Natural killer cell (primary cell): ENCODE data around the gene UBE2D2. TPM values are rescaled to one million over a fixed set of nuclear protein-coding genes. Genes with fewer than 3 reads are reported as not detected.

Experiments used
- ATAC-seq, 3 donors: fragments of 150-1000 bp in 2 of 3; fragments of 200-7000 bp in 1 of 3; cut with Tn5 transposase; 1 replicate in 1 of 3; 2 replicates in 2 of 3; pipeline ENCODE4 v1.10.0; 2021; ENCODE audit warnings: mild to moderate bottlenecking in 2 of 3, moderate library complexity in 2 of 3
- DNase-seq, 2 donors: peaks; one replicate each; pipeline versions ENCODE4 v3.0.0 to v3.0.0-alpha.2; 2013 to 2021; ENCODE audit warnings: mixed read lengths in 1 of 2
- H3K27ac ChIP-seq: one replicate; pipeline ENCODE4 v1.5.1; 2013; ENCODE audit warnings: mild to moderate bottlenecking, low read length
- H3K27me3 ChIP-seq: one replicate; pipeline ENCODE4 v1.6.1; 2013; ENCODE audit warnings: low read length; ENCODE audit not compliant: control insufficient read depth, insufficient read depth
- H3K36me3 ChIP-seq: one replicate; pipeline ENCODE4 v1.6.1; 2013; ENCODE audit warnings: low read length; ENCODE audit not compliant: control insufficient read depth, insufficient read depth
- H3K4me1 ChIP-seq: one replicate; pipeline ENCODE4 v1.6.1; 2013; ENCODE audit warnings: low read length; ENCODE audit not compliant: control insufficient read depth, insufficient read depth
- H3K4me3 ChIP-seq: one replicate; pipeline ENCODE4 v1.5.1; 2013; ENCODE audit warnings: low read length
- H3K9me3 ChIP-seq: one replicate; pipeline ENCODE4 v1.6.1; 2013; ENCODE audit warnings: low read length; ENCODE audit not compliant: control insufficient read depth, insufficient read depth
- H3K27ac Mint-ChIP-seq, 2 donors: one replicate each; pipeline ENCODE4 v1.8.0; 2022; ENCODE audit warnings: mild to moderate bottlenecking in 2 of 2, mixed read lengths in 2 of 2, moderate library complexity in 1 of 2
- H3K27me3 Mint-ChIP-seq, 2 donors: one replicate each; pipeline ENCODE4 v1.8.0; 2022; ENCODE audit warnings: low read depth in 2 of 2, mixed read lengths in 2 of 2
- H3K36me3 Mint-ChIP-seq: one replicate; pipeline ENCODE4 v1.8.0; 2022; ENCODE audit warnings: mixed read lengths
- H3K4me1 Mint-ChIP-seq, 2 donors: one replicate each; pipeline ENCODE4 v1.8.0; 2022; ENCODE audit warnings: mixed read lengths in 2 of 2
- H3K4me3 Mint-ChIP-seq: one replicate; pipeline ENCODE4 v1.8.0; 2022; ENCODE audit warnings: mild to moderate bottlenecking, moderate library complexity, mixed read lengths
- H3K9me3 Mint-ChIP-seq, 2 donors: one replicate each; pipeline ENCODE4 v1.8.0; 2022; ENCODE audit warnings: mixed read lengths in 2 of 2
- CTCF ChIP-seq: fragments of 200-600 bp; IDR thresholded peaks from one replicate; pipeline ENCODE4 v1.8.0; 2022; ENCODE audit warnings: antibody characterized with exemption
- WGBS: methylation state at CpG from one replicate; pipeline ENCODE4 v1.1.7; 2013; ENCODE audit warnings: missing lambda C conversion rate; ENCODE audit not compliant: insufficient coverage; 5-methylcytosine and 5-hydroxymethylcytosine counted together
- intact Hi-C: fragments of 100-400 bp; cut with micrococcal nuclease; formaldehyde crosslinking; loops from one replicate; pipeline ENCODE4 v1.14.2; 2022
- total RNA-seq, 4 donors: library from RNA; stranded (reverse); fragments of 120-200 nt in 1 of 4; gene quantifications; one replicate each; pipeline versions ENCODE4 v1.2.3 to v1.2.4, GENCODE V29; 2013 to 2022

Gene UBE2D2
- total RNA-seq, 3 donors from 2014 or later (not counting 1 experiment from before 2014, with no cell fraction given): 127 to 139 (median 131) TPM

GRCh38 chr5:139676406-139676805 lies 115.3 kb downstream of the UBE2D2 start:
- peaks cover 46 to 85% of the 10 kb centered on the region in 2 donors for H3K4me1 Mint-ChIP-seq
- Histone ChIP-seq H3K4me3 (no peak overlapping the region), H3K27ac (no peak overlapping the region), H3K36me3 (peaks cover 15% of the 10 kb centered on the region), H3K27me3 (no peaks in the 10 kb centered on the region), H3K4me1 (peaks cover 75% of the 10 kb centered on the region), H3K9me3 (no peaks in the 10 kb centered on the region)
- H3K27me3 Mint-ChIP-seq: no peaks in the 10 kb centered on the region
- H3K9me3 Mint-ChIP-seq: no peaks in the 10 kb centered on the region
- ATAC-seq (no peak), DNase-seq (no peak)
- H3K27ac Mint-ChIP-seq: peak overlapping the region; percentile 86 to 94
- 61% methylated on average over 3 of the region's 3 CpGs for WGBS
- no peaks in the 10 kb centered on the region for H3K36me3 Mint-ChIP-seq
- intact Hi-C loops: no loop called here
- TF ChIP-seq CTCF: no peak
- peak overlapping the region; percentile 63 for H3K4me3 Mint-ChIP-seq

GRCh38 chr5:139676951-139677735 lies 116.0 kb downstream of the UBE2D2 start:
- H3K27ac Mint-ChIP-seq: peak overlapping the region; percentile 86 to 94
- WGBS: 79% methylated on average over 29 of the region's 29 CpGs
- H3K36me3 ChIP-seq: peaks cover 20% of the 10 kb centered on the region
- peaks cover 68% of the 10 kb centered on the region for H3K4me1 ChIP-seq
- H3K9me3 ChIP-seq: no peaks in the 10 kb centered on the region
- ATAC-seq: no peak
- H3K36me3 Mint-ChIP-seq: no peaks in the 10 kb centered on the region
- H3K27ac ChIP-seq: no peak overlapping the region
- H3K27me3 Mint-ChIP-seq: no peaks in the 10 kb centered on the region
- H3K4me1 Mint-ChIP-seq: peaks cover 41 to 79% of the 10 kb centered on the region in 2 donors
- no peak for DNase-seq
- no peaks in the 10 kb centered on the region for H3K9me3 Mint-ChIP-seq
- intact Hi-C loops: no loop called here
- TF ChIP-seq CTCF: no peak
- H3K4me3 ChIP-seq: no peak overlapping the region
- no peaks in the 10 kb centered on the region for H3K27me3 ChIP-seq
- peak overlapping the region; percentile 63 for H3K4me3 Mint-ChIP-seq

Other genes starting within 250 kb of the UBE2D2 start
- gene PAIP2, start 219.5 kb upstream of the UBE2D2 start, total RNA-seq: 100 to 1,000 TPM; 105 to 126 (median 110) TPM
- gene SLC23A1, start 178.0 kb upstream of the UBE2D2 start, total RNA-seq: not detected
- 10 to 100 TPM in 1 of 3 donors, 1 to 10 TPM in 2; 2.0 to 60.0 (median 2.8) TPM for gene MZB1, start 171.4 kb upstream of the UBE2D2 start, total RNA-seq
- gene PROB1, start 166.2 kb upstream of the UBE2D2 start, total RNA-seq: 1 to 10 TPM in 1 of 3 donors, under 1 TPM in 2; 0.91 to 1.0 (median 0.96) TPM
- 1 to 10 TPM; 1.6 to 2.9 (median 2.7) TPM for gene SPATA24, start 157.2 kb upstream of the UBE2D2 start, total RNA-seq
- 1 to 10 TPM; 2.9 to 4.9 (median 3.6) TPM for gene DNAJC18, start 121.8 kb upstream of the UBE2D2 start, total RNA-seq
- under 1 TPM in 1 of 3 donors, not detected in 2; 0.48 TPM for gene ECSCR, start 98.6 kb upstream of the UBE2D2 start, total RNA-seq
- not detected for gene SMIM33, start 90.3 kb upstream of the UBE2D2 start, total RNA-seq
- 10 to 100 TPM; 95.5 to 98.9 (median 96.6) TPM for gene STING1, start 78.6 kb upstream of the UBE2D2 start, total RNA-seq
- gene CXXC5, start 87.0 kb downstream of the UBE2D2 start, total RNA-seq: 100 to 1,000 TPM in 1 of 3 donors, 10 to 100 TPM in 2; 75.6 to 124 (median 84.8) TPM
- gene PSD2, start 234.5 kb downstream of the UBE2D2 start, total RNA-seq: 1 to 10 TPM; 1.3 to 2.5 (median 1.3) TPM